ENCODE measurements around the gene HLCS. TPM values are rescaled to one million over a fixed set of nuclear protein-coding genes. Genes with fewer than 3 reads are reported as not detected.
A peak's percentile ranks its signal among the peaks of the same experiment; 100 is the strongest.

The HLCS gene
- total RNA-seq, 1 donor from 2014 or later = 20.2 TPM

DNA sequence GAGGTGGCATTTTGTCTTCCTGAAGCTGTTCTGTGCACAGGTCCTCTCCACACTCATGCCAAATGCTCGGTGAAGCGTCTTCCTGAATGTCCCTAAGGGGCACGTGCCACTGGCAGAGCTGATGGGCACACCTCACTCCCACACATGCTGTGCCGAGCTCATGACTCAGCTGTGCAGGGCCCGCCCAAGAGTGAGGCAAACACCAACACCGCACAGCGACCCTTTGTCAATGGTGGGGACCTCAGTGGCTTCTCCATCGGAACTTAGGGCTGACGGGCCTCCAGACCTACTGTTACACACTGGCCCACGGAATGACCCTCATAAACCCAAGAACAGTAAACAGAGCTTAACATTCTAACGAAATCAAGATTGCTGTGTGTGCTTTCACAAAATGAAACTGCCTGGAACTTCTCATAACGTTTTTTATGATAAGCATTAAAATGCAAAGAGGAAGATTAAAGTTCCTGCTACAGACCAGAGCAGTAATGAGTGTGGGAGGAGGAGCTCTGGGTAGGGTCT lies 178.3 kb downstream of the HLCS start:
- no peak for DNase-seq (ENCODE audit: low spot score in 2 of 2, unreplicated experiment in 2 of 2)
- H3K27me3 Mint-ChIP-seq (ENCODE audit: low read depth) = no peaks in the 10 kb centered on the region
- no peak overlapping the region for H3K4me3 Mint-ChIP-seq
- H3K36me3 Mint-ChIP-seq = no peaks in the 10 kb centered on the region
- H3K27ac Mint-ChIP-seq = peak overlapping the region; percentile 9
- peaks cover 23% of the 10 kb centered on the region for H3K4me1 Mint-ChIP-seq
- no peaks in the 10 kb centered on the region for H3K9me3 Mint-ChIP-seq
- TF ChIP-seq, protein P1, sequence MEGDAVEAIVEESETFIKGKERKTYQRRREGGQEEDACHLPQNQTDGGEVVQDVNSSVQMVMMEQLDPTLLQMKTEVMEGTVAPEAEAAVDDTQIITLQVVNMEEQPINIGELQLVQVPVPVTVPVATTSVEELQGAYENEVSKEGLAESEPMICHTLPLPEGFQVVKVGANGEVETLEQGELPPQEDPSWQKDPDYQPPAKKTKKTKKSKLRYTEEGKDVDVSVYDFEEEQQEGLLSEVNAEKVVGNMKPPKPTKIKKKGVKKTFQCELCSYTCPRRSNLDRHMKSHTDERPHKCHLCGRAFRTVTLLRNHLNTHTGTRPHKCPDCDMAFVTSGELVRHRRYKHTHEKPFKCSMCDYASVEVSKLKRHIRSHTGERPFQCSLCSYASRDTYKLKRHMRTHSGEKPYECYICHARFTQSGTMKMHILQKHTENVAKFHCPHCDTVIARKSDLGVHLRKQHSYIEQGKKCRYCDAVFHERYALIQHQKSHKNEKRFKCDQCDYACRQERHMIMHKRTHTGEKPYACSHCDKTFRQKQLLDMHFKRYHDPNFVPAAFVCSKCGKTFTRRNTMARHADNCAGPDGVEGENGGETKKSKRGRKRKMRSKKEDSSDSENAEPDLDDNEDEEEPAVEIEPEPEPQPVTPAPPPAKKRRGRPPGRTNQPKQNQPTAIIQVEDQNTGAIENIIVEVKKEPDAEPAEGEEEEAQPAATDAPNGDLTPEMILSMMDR (IDR thresholded peaks at IDR 0.05; ENCODE audit: unreplicated experiment) = no peak

DNA sequence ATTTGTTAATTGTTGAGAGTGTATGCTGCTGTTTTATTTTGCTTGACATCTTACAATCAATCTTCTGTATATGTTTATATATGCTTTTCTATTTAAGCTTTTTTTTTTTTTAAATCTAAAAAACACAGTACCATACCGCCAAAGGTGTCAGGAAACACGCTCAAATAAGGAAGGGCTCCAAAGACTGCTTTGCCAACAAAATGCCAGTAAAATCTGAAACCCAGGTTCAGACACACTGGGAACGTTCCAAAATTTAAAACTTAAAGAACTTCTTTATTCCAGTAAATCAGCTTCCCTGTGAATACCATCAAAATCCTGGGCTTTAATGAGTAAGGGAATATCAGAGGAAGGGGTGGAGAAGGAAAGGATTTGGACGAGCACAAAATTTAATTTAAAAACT lies 180.3 kb downstream of the HLCS start:
- TF ChIP-seq, protein P1 (IDR thresholded peaks at IDR 0.05; ENCODE audit: unreplicated experiment) = no peak

DNA sequence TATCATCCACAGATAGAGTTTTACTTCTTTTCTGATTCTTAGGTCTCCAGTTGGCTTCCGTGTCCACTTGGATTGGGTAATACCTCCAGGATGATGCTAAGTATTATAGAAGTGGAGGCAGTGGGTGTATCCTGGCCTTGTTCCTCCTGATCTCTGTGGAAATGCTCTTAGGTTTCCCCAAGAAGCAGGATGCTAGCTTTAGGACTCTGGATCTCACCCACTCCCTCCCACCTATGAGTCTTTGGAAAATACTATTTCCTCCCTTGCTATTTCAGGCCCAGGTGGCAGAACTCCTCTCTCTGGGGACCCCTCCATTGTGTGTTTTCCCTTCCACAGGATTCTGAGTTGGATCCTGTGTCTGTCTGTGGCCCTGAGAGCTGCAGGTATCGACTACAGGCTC lies 180.9 kb downstream of the HLCS start:
- Mint-ChIP-seq H3K27ac (no peak overlapping the region), H3K36me3 (no peaks in the 10 kb centered on the region), H3K27me3 (ENCODE audit: low read depth) (no peaks in the 10 kb centered on the region), H3K4me1 (peaks cover 13% of the 10 kb centered on the region), H3K9me3 (peaks cover under 1% of the 10 kb centered on the region), H3K4me3 (no peak overlapping the region)
- TF ChIP-seq, protein P1 (IDR thresholded peaks at IDR 0.05; ENCODE audit: unreplicated experiment) = no peak
- DNase-seq (ENCODE audit: low spot score in 2 of 2, unreplicated experiment in 2 of 2) = no peak

More for the DNA sequence above, 180.3 kb downstream of the HLCS start:
- Mint-ChIP-seq H3K36me3 (no peaks in the 10 kb centered on the region), H3K4me3 (no peak overlapping the region), H3K9me3 (no peaks in the 10 kb centered on the region), H3K27ac (no peak overlapping the region), H3K27me3 (ENCODE audit: low read depth) (no peaks in the 10 kb centered on the region), H3K4me1 (peaks cover 19% of the 10 kb centered on the region)
- DNase-seq (ENCODE audit: low spot score in 2 of 2, unreplicated experiment in 2 of 2) = no peak

DNA sequence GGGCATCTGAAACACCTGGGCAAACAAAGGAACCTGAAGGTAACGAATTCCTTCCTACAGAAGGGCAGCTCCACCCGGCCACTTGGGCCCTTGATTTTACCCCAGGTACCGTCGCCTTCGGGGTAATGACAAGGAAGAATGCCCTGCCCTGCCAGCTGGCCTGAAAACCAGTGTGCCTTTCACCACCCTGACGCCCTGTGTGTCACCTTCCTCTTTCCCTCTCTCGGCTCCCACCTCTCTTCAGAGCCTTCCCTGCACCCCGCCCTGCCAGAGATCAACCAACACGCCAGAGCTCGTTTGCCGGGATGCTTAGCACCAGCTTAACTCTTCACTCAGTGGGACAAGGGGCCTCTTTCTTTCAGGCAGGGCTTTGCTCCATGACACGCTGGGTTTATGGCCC lies 181.5 kb downstream of the HLCS start:
- DNase-seq (ENCODE audit: low spot score in 2 of 2, unreplicated experiment in 2 of 2) = no peak
- H3K27ac Mint-ChIP-seq = no peak overlapping the region
- H3K4me3 Mint-ChIP-seq = no peak overlapping the region
- TF ChIP-seq, protein P1 (IDR thresholded peaks at IDR 0.05; ENCODE audit: unreplicated experiment) = no peak
- H3K36me3 Mint-ChIP-seq = no peaks in the 10 kb centered on the region
- H3K4me1 Mint-ChIP-seq = peaks cover 11% of the 10 kb centered on the region
- no peaks in the 10 kb centered on the region for H3K27me3 Mint-ChIP-seq (ENCODE audit: low read depth)
- peaks cover 4% of the 10 kb centered on the region for H3K9me3 Mint-ChIP-seq

DNA sequence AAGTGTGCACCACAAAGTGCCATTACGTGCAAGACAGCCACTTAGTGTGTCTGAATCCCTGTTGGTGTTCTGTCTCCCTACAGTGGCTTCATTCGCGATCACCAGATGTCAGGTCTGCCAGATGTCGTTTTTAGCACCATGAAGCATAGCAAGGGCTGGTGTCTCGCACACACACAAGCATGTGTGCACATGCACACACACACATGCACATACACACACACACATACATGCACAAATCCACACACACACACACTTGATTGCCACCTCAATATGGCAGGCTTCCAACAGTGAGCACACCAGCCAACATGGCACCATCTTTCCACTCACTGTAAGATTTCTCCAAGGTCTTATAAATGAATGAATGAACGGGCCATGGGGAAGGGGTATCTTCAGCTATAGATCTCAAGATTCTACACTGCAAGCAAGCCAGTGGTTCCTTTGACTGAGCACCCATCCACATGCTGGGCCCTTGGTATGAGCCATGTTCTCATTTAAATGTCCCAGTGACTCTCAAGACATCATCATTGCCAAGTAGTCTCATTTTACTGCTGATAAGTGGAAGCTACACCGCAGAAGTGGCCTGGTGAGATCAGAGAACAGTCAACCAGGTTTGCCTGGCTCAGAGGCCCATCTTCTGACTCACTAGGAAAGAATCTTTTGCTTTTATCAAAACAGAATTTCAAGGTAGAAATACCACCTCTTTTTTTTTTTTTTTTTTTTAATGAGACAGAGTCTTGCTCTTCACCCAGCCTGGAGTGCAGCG lies 182.7 kb downstream of the HLCS start:
- Mint-ChIP-seq H3K27ac (no peak overlapping the region), H3K9me3 (peaks cover 12% of the 10 kb centered on the region), H3K27me3 (ENCODE audit: low read depth) (no peaks in the 10 kb centered on the region), H3K36me3 (no peaks in the 10 kb centered on the region), H3K4me1 (peaks cover 11% of the 10 kb centered on the region), H3K4me3 (no peak overlapping the region)
- TF ChIP-seq, protein P1 (IDR thresholded peaks at IDR 0.05; ENCODE audit: unreplicated experiment) = no peak
- no peak for DNase-seq (ENCODE audit: low spot score in 2 of 2, unreplicated experiment in 2 of 2)
